CD14-positive monocyte (primary cell): ENCODE measurements around the gene TARBP1. TPM values are rescaled to one million over a fixed set of nuclear protein-coding genes. Genes with fewer than 3 reads are reported as not detected.

ENCODE experiments used
- DNase-seq, 3 donors: peaks; one replicate each; pipeline ENCODE4 v3.0.0-alpha.2; 2011 to 2022
- H2AFZ ChIP-seq: 2 replicates; pipeline ENCODE4 v1.6.0; 2012; ENCODE audit warnings: mild to moderate bottlenecking, low read depth, low read length, inconsistent platforms; ENCODE audit not compliant: insufficient read depth, poor library complexity, severe bottlenecking
- H3K27ac ChIP-seq, 2 donors: 1 replicate in 1 of 2; 2 replicates in 1 of 2; pipeline ENCODE4 v1.5.1; 2012 to 2013; ENCODE audit warnings: low read length in 2 of 2, control low read depth in 1 of 2, inconsistent platforms in 1 of 2, low read depth in 1 of 2, mild to moderate bottlenecking in 1 of 2
- H3K27me3 ChIP-seq, 2 donors: one replicate each; pipeline versions ENCODE4 v1.6.0 to v1.6.1; 2011 to 2013; ENCODE audit warnings: low read length in 2 of 2; ENCODE audit not compliant: control insufficient read depth in 2 of 2, insufficient read depth in 2 of 2
- H3K36me3 ChIP-seq, 2 donors: replicated peaks in 1 of 2; 1 replicate in 1 of 2; 2 replicates in 1 of 2; pipeline versions ENCODE4 v1.5.1 to v1.6.1; 2012 to 2013; ENCODE audit warnings: low read length in 2 of 2, control low read depth in 1 of 2, inconsistent platforms in 1 of 2, mild to moderate bottlenecking in 1 of 2; ENCODE audit not compliant: insufficient read depth in 2 of 2, control insufficient read depth in 1 of 2
- H3K4me1 ChIP-seq, 2 donors: 1 replicate in 1 of 2; 2 replicates in 1 of 2; pipeline versions ENCODE4 v1.5.1 to v1.6.1; 2012 to 2013; ENCODE audit warnings: low read length in 2 of 2, control low read depth in 1 of 2, inconsistent platforms in 1 of 2, mild to moderate bottlenecking in 1 of 2, moderate library complexity in 1 of 2; ENCODE audit not compliant: insufficient read depth in 2 of 2, control insufficient read depth in 1 of 2
- H3K4me2 ChIP-seq: replicated peaks from 2 replicates; pipeline ENCODE3; 2012; ENCODE audit warnings: low read length, moderate library complexity, mild to moderate bottlenecking; ENCODE audit not compliant: poor library complexity, severe bottlenecking; ENCODE audit errors: extremely low read depth
- H3K4me3 ChIP-seq, 3 experiments: fragments of 200-600 bp in 1 of 3; sonication (generic) in 1 of 3; replicated peaks in 1 of 3; 1 replicate in 2 of 3; 2 replicates in 1 of 3; pipeline ENCODE4 v1.5.1; 2011 to 2013; ENCODE audit warnings: low read length in 3 of 3, mild to moderate bottlenecking in 3 of 3, control low read depth in 2 of 3, low read depth in 2 of 3, inconsistent platforms in 1 of 3, moderate library complexity in 1 of 3
- H3K79me2 ChIP-seq: 2 replicates; pipeline ENCODE4 v1.6.0; 2012; ENCODE audit warnings: mild to moderate bottlenecking, control low read depth, inconsistent platforms, low read length, moderate library complexity; ENCODE audit not compliant: insufficient read depth
- H3K9ac ChIP-seq: 2 replicates; pipeline ENCODE4 v1.6.0; 2017; ENCODE audit warnings: low read length, mild to moderate bottlenecking; ENCODE audit not compliant: insufficient read depth, poor library complexity, severe bottlenecking
- H3K9me3 ChIP-seq, 2 donors: replicated peaks in 1 of 2; 1 replicate in 1 of 2; 2 replicates in 1 of 2; pipeline versions ENCODE4 v1.5.1 to v1.6.1; 2012 to 2013; ENCODE audit warnings: low read length in 2 of 2, control low read depth in 1 of 2; ENCODE audit not compliant: control insufficient read depth in 1 of 2, insufficient read depth in 1 of 2
- H4K20me1 ChIP-seq: 2 replicates; pipeline ENCODE4 v1.6.0; 2012; ENCODE audit warnings: mild to moderate bottlenecking, low read length, control low read depth, moderate library complexity; ENCODE audit not compliant: insufficient read depth
- H3K27ac Mint-ChIP-seq, 7 donors: one replicate each; pipeline ENCODE4 v1.8.0; 2020; ENCODE audit warnings: mild to moderate bottlenecking in 7 of 7, mixed read lengths in 7 of 7, moderate library complexity in 6 of 7, inconsistent platforms in 2 of 7
- H3K27me3 Mint-ChIP-seq, 3 donors: one replicate each; pipeline ENCODE4 v1.8.0; 2021 to 2022; ENCODE audit warnings: low read depth in 3 of 3, mild to moderate bottlenecking in 3 of 3, mixed read lengths in 3 of 3, moderate library complexity in 3 of 3, inconsistent platforms in 1 of 3
- H3K36me3 Mint-ChIP-seq, 2 donors: one replicate each; pipeline ENCODE4 v1.8.0; 2020; ENCODE audit warnings: mixed read lengths in 2 of 2, inconsistent platforms in 1 of 2, mild to moderate bottlenecking in 1 of 2
- H3K4me1 Mint-ChIP-seq: one replicate; pipeline ENCODE4 v1.8.0; 2020; ENCODE audit warnings: mild to moderate bottlenecking, mixed read lengths
- H3K4me3 Mint-ChIP-seq, 2 donors: one replicate each; pipeline ENCODE4 v1.8.0; 2020; ENCODE audit warnings: mild to moderate bottlenecking in 2 of 2, mixed read lengths in 2 of 2, moderate library complexity in 1 of 2
- H3K9me3 Mint-ChIP-seq, 7 donors: one replicate each; pipeline ENCODE4 v1.8.0; 2020 to 2022; ENCODE audit warnings: mixed read lengths in 7 of 7, mild to moderate bottlenecking in 6 of 7, moderate library complexity in 6 of 7, inconsistent platforms in 2 of 7
- WGBS: methylation state at CpG from one replicate; pipeline ENCODE4 v1.1.5; 2013; ENCODE audit warnings: missing lambda C conversion rate; ENCODE audit not compliant: insufficient coverage; 5-methylcytosine and 5-hydroxymethylcytosine counted together
- intact Hi-C, 2 donors: fragments of 100-400 bp; cut with micrococcal nuclease; formaldehyde crosslinking; loops; one replicate each; pipeline versions ENCODE4 v1.15.0 to v1.15.1; 2023
- polyA plus RNA-seq, 3 donors: library from polyadenylated mRNA; depleted of rRNA in 1 of 3; unstranded in 2 of 3; stranded (reverse) in 1 of 3; fragments of 300-500 nt in 2 of 3; fragments of >200 nt in 1 of 3; fragmentation: Illumina TruSeq in 2 of 3; gene quantifications; 1 replicate in 2 of 3; 2 replicates in 1 of 3; pipeline ENCODE4 v1.2.3, GENCODE V29; 2012 to 2021
- TF ChIP-seq, protein P1 (sequence below): fragments of 200-600 bp; IDR thresholded peaks from one replicate; pipeline ENCODE4 v1.8.0; 2022; ENCODE audit warnings: antibody characterized with exemption, mild to moderate bottlenecking

Gene TARBP1
- polyA plus RNA-seq, 3 donors, result 1.4 to 30.9 (median 3.2) TPM

DNA sequence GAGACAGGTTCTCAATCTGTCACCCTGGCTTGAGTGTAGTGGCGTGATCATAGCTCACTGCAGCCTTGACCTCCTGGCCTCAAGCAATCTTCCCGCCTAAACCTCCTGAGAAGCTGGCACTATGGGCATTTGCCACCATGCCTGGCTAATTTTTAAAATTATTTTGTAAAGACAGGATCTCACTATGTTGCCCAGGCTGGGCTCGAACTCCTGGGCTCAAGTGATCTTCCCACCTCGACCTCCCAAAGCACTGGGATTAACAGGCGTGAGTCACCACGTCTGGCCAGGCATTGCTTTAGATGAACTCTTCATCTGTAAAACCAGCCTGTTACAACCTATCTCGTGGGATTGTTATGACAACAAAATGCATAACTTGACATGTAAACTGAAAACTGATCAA lies 103.3 kb downstream of the TARBP1 start:
- no peak overlapping the region for H3K4me3 Mint-ChIP-seq
- no peak overlapping the region for H2AFZ ChIP-seq
- peaks cover 52 to 55% of the 10 kb centered on the region in 2 donors for H3K36me3 Mint-ChIP-seq
- H3K27me3 Mint-ChIP-seq, result peaks cover 0 to 2% (median 0%) of the 10 kb centered on the region in 3 donors
- peaks cover 20% of the 10 kb centered on the region for H3K4me1 Mint-ChIP-seq
- 100% methylated on average over 2 of the region's 7 CpGs for WGBS
- H3K36me3 ChIP-seq, result peaks cover 45 to 57% of the 10 kb centered on the region in 2 donors
- peaks cover 43% of the 10 kb centered on the region for H3K79me2 ChIP-seq
- H3K4me1 ChIP-seq, result peaks cover 14 to 23% of the 10 kb centered on the region in 2 donors
- H4K20me1 ChIP-seq, result no peaks in the 10 kb centered on the region
- H3K4me3 ChIP-seq, result no peak overlapping the region
- H3K27ac ChIP-seq, result no peak overlapping the region
- no peak overlapping the region for H3K27ac Mint-ChIP-seq
- peaks cover 4 to 10% (median 8%) of the 10 kb centered on the region in 7 donors for H3K9me3 Mint-ChIP-seq
- no peak for DNase-seq
- H3K9ac ChIP-seq, result no peak overlapping the region
- no peaks in the 10 kb centered on the region for H3K27me3 ChIP-seq
- intact Hi-C loops, result no loop called here
- TF ChIP-seq, protein P1, sequence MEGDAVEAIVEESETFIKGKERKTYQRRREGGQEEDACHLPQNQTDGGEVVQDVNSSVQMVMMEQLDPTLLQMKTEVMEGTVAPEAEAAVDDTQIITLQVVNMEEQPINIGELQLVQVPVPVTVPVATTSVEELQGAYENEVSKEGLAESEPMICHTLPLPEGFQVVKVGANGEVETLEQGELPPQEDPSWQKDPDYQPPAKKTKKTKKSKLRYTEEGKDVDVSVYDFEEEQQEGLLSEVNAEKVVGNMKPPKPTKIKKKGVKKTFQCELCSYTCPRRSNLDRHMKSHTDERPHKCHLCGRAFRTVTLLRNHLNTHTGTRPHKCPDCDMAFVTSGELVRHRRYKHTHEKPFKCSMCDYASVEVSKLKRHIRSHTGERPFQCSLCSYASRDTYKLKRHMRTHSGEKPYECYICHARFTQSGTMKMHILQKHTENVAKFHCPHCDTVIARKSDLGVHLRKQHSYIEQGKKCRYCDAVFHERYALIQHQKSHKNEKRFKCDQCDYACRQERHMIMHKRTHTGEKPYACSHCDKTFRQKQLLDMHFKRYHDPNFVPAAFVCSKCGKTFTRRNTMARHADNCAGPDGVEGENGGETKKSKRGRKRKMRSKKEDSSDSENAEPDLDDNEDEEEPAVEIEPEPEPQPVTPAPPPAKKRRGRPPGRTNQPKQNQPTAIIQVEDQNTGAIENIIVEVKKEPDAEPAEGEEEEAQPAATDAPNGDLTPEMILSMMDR, result no peak
- H3K4me2 ChIP-seq, result no peak overlapping the region
- no peaks in the 10 kb centered on the region for H3K9me3 ChIP-seq

DNA sequence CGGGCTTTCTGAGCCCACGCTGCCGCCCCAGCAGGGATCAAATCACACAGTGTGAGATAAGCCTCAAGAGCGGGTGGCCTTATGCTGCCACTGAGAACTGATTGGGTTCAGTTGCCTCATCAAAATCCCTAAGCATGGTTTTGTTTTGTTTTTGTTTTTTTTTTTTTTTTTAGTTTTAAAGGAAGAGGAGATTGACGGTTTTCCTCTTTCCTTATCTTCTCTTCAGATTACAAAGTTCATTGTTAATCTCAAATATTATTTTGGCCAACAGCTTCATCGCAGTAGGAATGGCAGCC lies 105.1 kb downstream of the TARBP1 start:
- peaks cover 2 to 4% (median 4%) of the 10 kb centered on the region in 7 donors for H3K9me3 Mint-ChIP-seq

More for the DNA sequence above, 105.1 kb downstream of the TARBP1 start:
- Histone ChIP-seq H3K4me1 (peaks cover 17 to 30% of the 10 kb centered on the region in 2 donors), H3K4me3 (peak overlapping the region; percentile 91 to 93 (median 92)), H3K27me3 (no peaks in the 10 kb centered on the region), H3K9ac (peak overlapping the region; percentile 90), H3K79me2 (peaks cover 32% of the 10 kb centered on the region), H2AFZ (peak overlapping the region; percentile 90), H4K20me1 (no peaks in the 10 kb centered on the region), H3K4me2 (peak overlapping the region; percentile 87), H3K27ac (peak overlapping the region; percentile 98 to 99), H3K9me3 (no peaks in the 10 kb centered on the region), H3K36me3 (peaks cover 32 to 40% of the 10 kb centered on the region in 2 donors)
- 0% methylated on average over 3 of the region's 6 CpGs for WGBS
- H3K27me3 Mint-ChIP-seq, result peaks cover 0 to 2% (median 0%) of the 10 kb centered on the region in 3 donors
- no peak for DNase-seq
- intact Hi-C loops, result loop anchor here (5.0 kb wide), 1 partner anchor 47 kb away; no protein-coding TSS in a partner anchor
- TF ChIP-seq, protein P1, result no peak
- peak overlapping the region; percentile 98 to 99 (median 99) for H3K27ac Mint-ChIP-seq
- peak overlapping the region; percentile 90 to 98 for H3K4me3 Mint-ChIP-seq
- peaks cover 37 to 38% of the 10 kb centered on the region in 2 donors for H3K36me3 Mint-ChIP-seq
- H3K4me1 Mint-ChIP-seq, result peaks cover 29% of the 10 kb centered on the region
